ENCODE data around the gene ABCC4. TPM values are rescaled to one million over a fixed set of nuclear protein-coding genes. Genes with fewer than 3 reads are reported as not detected.

Gene ABCC4
- total and polyA plus RNA-seq, 2 experiments from 2014 or later, result 4.3 to 12.2 TPM

- TF ChIP-seq POLR2AphosphoS5 (IDR thresholded peaks at IDR 0.05; ENCODE audit: low read depth) (no peak), JUNB (IDR thresholded peaks at IDR 0.05; ENCODE audit: unreplicated experiment) (no peak), EZH2phosphoT487 (IDR thresholded peaks at IDR 0.05; ENCODE audit: unreplicated experiment) (no peak)
- H3F3A ChIP-seq (replicated peaks; ENCODE audit: low read depth), result no peaks in the 10 kb centered on the region
- 0 out of 2 replicates have a peak, but pooled peaks cover 4% of the 10 kb centered on the region for H3K9me2 ChIP-seq (ENCODE audit: insufficient read depth)
- DNase-seq (ENCODE audit: low spot score) (peak; percentile 23), ATAC-seq (peak; percentile 47; the same call in 2 of the 3 replicates)
- Mint-ChIP-seq H3K4me1 (peaks cover 20% of the 10 kb centered on the region; the same call in 2 of the 3 replicates), H3K27ac (no peak overlapping the region), H3K4me3 (no peak overlapping the region), H3K9me3 (peaks cover 3% of the 10 kb centered on the region; the same call in 2 of the 3 replicates), H3K36me3 (ENCODE audit: low read depth) (peaks cover 3% of the 10 kb centered on the region), H3K27me3 (ENCODE audit: insufficient read depth, low read depth, poor library complexity) (no peaks in the 10 kb centered on the region)
- no peak overlapping the region for H3K4me3 ChIP-seq
- H3K36me3 ChIP-seq (ENCODE audit: insufficient read depth), result no peaks in the 10 kb centered on the region
- no peak overlapping the region for H3K27ac ChIP-seq (ENCODE audit: low read depth)
- H3K4me2 ChIP-seq, result no peak overlapping the region
- peaks cover 11% of the 10 kb centered on the region; the same call in 1 of the 2 replicates for H3K4me1 ChIP-seq (ENCODE audit: insufficient read depth)
- no peaks in the 10 kb centered on the region for H3K79me2 ChIP-seq (replicated peaks; ENCODE audit: insufficient read depth)
- no peak overlapping the region for H2AFZ ChIP-seq
- H3K27me3 ChIP-seq (ENCODE audit: insufficient read depth), result no peaks in the 10 kb centered on the region
- H4K20me1 ChIP-seq (replicated peaks; ENCODE audit: insufficient read depth), result no peaks in the 10 kb centered on the region
Observed at GRCh38 chr13:95113601-95114000, 187.7 kb downstream of the ABCC4 start.

GRCh38 chr13:95112883-95113282 is 188.4 kb downstream of the ABCC4 start:
- H3K27me3 Mint-ChIP-seq (ENCODE audit: insufficient read depth, low read depth, poor library complexity), result no peaks in the 10 kb centered on the region
- H3K4me2 ChIP-seq, result no peak overlapping the region
- peaks cover 20% of the 10 kb centered on the region; the same call in 2 of the 3 replicates for H3K4me1 Mint-ChIP-seq
- H3K79me2 ChIP-seq (replicated peaks; ENCODE audit: insufficient read depth), result no peaks in the 10 kb centered on the region
- H3K9me3 Mint-ChIP-seq, result peaks cover 3% of the 10 kb centered on the region; the same call in 2 of the 3 replicates
- H3K4me3 Mint-ChIP-seq, result no peak overlapping the region
- no peaks in the 10 kb centered on the region for H3F3A ChIP-seq (replicated peaks; ENCODE audit: low read depth)
- H3K27ac ChIP-seq (ENCODE audit: low read depth), result no peak overlapping the region
- H3K36me3 Mint-ChIP-seq (ENCODE audit: low read depth), result peaks cover 3% of the 10 kb centered on the region
- DNase-seq (ENCODE audit: low spot score) (no peak), ATAC-seq (no peak)
- H3K27ac Mint-ChIP-seq, result no peak overlapping the region
- H4K20me1 ChIP-seq (replicated peaks; ENCODE audit: insufficient read depth), result no peaks in the 10 kb centered on the region
- no peaks in the 10 kb centered on the region for H3K36me3 ChIP-seq (ENCODE audit: insufficient read depth)
- H3K4me1 ChIP-seq (ENCODE audit: insufficient read depth), result peaks cover 11% of the 10 kb centered on the region; the same call in 1 of the 2 replicates
- no peak overlapping the region for H2AFZ ChIP-seq
- H3K27me3 ChIP-seq (ENCODE audit: insufficient read depth), result no peaks in the 10 kb centered on the region
- 0 out of 2 replicates have a peak, but pooled peaks cover 4% of the 10 kb centered on the region for H3K9me2 ChIP-seq (ENCODE audit: insufficient read depth)
- no peak overlapping the region for H3K4me3 ChIP-seq
- no peak for TF ChIP-seq CREB1 (CRISPR knock-in tag; IDR thresholded peaks at IDR 0.05; ENCODE audit: low read depth)
- no peak for TF ChIP-seq ZNF331 (CRISPR knock-in tag; IDR thresholded peaks at IDR 0.05; ENCODE audit: low read depth)
- TF ChIP-seq NANOG (IDR thresholded peaks at IDR 0.05; ENCODE audit: borderline replicate concordance), result no peak
- no peak for TF ChIP-seq ZNF462 (CRISPR knock-in tag; IDR thresholded peaks at IDR 0.05)
- TF ChIP-seq ZNF114 (CRISPR knock-in tag; IDR thresholded peaks at IDR 0.05), result no peak
- TF ChIP-seq STAT1 (IDR thresholded peaks at IDR 0.05; ENCODE audit: unreplicated experiment), result no peak
- no peak for TF ChIP-seq ETS1 (IDR thresholded peaks at IDR 0.05)
- no peak for TF ChIP-seq REST (IDR thresholded peaks at IDR 0.05; ENCODE audit: unreplicated experiment)
